AG10803 (cell line): ENCODE results near the gene TAOK1.

Experiments
- DNase-seq: peaks from one replicate; pipeline ENCODE4 v3.0.0; 2010; ENCODE audit warnings: low read depth
- H3K4me3 ChIP-seq: 2 replicates; pipeline ENCODE4 v1.5.1; 2011; ENCODE audit warnings: mild to moderate bottlenecking, low read length, control low read depth
- CTCF ChIP-seq: conservative IDR thresholded peaks from 2 replicates; pipeline ENCODE4 v1.5.1; 2011; ENCODE audit warnings: mild to moderate bottlenecking, low read length, control low read depth, inconsistent platforms

TAOK1 gene

GRCh38 chr17:29592850-29593551, 202.8 kb downstream of the TAOK1 start, which contains the start of gene ANKRD13B:
TSS of gene ANKRD13B (plus strand) at chr17:29593132. CDS start at chr17:29593622, 490 bp downstream.
- peak within 1 kb of the TSS; percentile 65 for H3K4me3 ChIP-seq
- no peak for TF ChIP-seq CTCF
- DNase-seq, result no peak

- peak overlapping the region; percentile 56 for H3K4me3 ChIP-seq
- TF ChIP-seq CTCF, result peak; percentile 24
- DNase-seq, result no peak
Observed at GRCh38 chr17:29593591-29594518, 203.7 kb downstream of the TAOK1 start.

GRCh38 chr17:29594519-29595090, 204.4 kb downstream of the TAOK1 start:
- no peak for DNase-seq
- no peak overlapping the region; the same call in 1 of the 2 replicates for H3K4me3 ChIP-seq
- no peak for TF ChIP-seq CTCF

- no peak for TF ChIP-seq CTCF
- DNase-seq, result no peak
- H3K4me3 ChIP-seq, result no peak overlapping the region
Observed at GRCh38 chr17:29595107-29595942, 205.2 kb downstream of the TAOK1 start.

- no peak for TF ChIP-seq CTCF
- DNase-seq, result no peak
- no peak overlapping the region for H3K4me3 ChIP-seq
Observed at GRCh38 chr17:29595943-29596774, 206.0 kb downstream of the TAOK1 start.

- DNase-seq, result no peak
- H3K4me3 ChIP-seq, result no peak overlapping the region
- TF ChIP-seq CTCF, result no peak
Observed at GRCh38 chr17:29596811-29597210, 206.6 kb downstream of the TAOK1 start.
